ENCODE data around the gene NR6A1.

NR6A1 gene

GRCh38 chr9:124660341-124660801, 110.7 kb downstream of the NR6A1 start:
- TF ChIP-seq CTCF (IDR thresholded peaks at IDR 0.05; ENCODE audit: control extremely low read depth, extremely low read depth, low read depth, missing control alignments): no peak
- no peak for DNase-seq (ENCODE audit: extremely low spot score)
- CTCF ChIA-PET: interaction anchor here (0.9 to 5.3 kb wide), 12 partner anchors 8 to 193 kb away, joined by 3 to 32 read pairs (median 4); partner anchors contain the start of gene WDR38
- POLR2A ChIA-PET: interaction anchor here (0.6 kb wide), 1 partner anchor 169 kb away, joined by 3 read pairs; no protein-coding TSS in a partner anchor

- ChIA-PET POLR2A (interaction anchor here (0.6 to 1.5 kb wide), 2 partner anchors 27 to 203 kb away, joined by 3 to 5 read pairs; partner anchors contain the start of gene ARPC5L), CTCF (interaction anchor here (0.6 to 5.3 kb wide), 6 partner anchors 9 to 194 kb away, joined by 3 to 32 read pairs (median 4); partner anchors contain the start of gene WDR38)
- TF ChIP-seq CTCF (IDR thresholded peaks at IDR 0.05; ENCODE audit: control extremely low read depth, extremely low read depth, low read depth, missing control alignments): no peak
- peak; percentile 61 for DNase-seq (ENCODE audit: extremely low spot score)
Observed at GRCh38 chr9:124659099-124659659, 111.9 kb downstream of the NR6A1 start.

GRCh38 chr9:124658165-124659017, 112.7 kb downstream of the NR6A1 start:
- peak; percentile 72 for DNase-seq (ENCODE audit: extremely low spot score)
- CTCF ChIA-PET: interaction anchor here (1.2 to 5.3 kb wide), 4 partner anchors 12 to 82 kb away, joined by 3 to 32 read pairs (median 6); no protein-coding TSS in a partner anchor
- TF ChIP-seq CTCF (IDR thresholded peaks at IDR 0.05; ENCODE audit: control extremely low read depth, extremely low read depth, low read depth, missing control alignments): no peak
- POLR2A ChIA-PET: interaction anchor here (0.7 to 1.5 kb wide), 2 partner anchors 29 to 204 kb away, joined by 4 to 5 read pairs; partner anchors contain the start of gene ARPC5L

DNA sequence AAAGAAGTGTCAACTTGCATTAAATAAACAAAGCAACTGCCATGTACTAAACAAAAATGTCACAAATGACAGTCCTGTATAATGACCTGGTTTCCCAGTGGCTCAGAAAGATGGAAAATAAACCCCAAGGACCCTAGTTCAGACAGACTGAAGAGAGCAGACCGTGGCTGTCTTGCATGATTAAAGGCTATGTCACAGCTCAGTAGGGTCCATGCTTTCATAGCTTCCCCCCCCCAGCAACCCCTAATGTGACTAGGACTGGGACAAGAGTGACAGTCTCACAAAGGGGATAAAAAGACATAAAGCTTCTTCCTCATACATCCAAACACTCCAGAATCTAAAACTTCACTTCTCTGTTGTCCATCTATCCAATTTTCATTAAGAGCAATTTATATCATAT, 113.6 kb downstream of the NR6A1 start:
- no peak for DNase-seq (ENCODE audit: extremely low spot score)
- CTCF ChIA-PET: interaction anchor here (1.2 to 5.3 kb wide), 4 partner anchors 11 to 81 kb away, joined by 3 to 32 read pairs (median 6); no protein-coding TSS in a partner anchor
- no peak for TF ChIP-seq CTCF (IDR thresholded peaks at IDR 0.05; ENCODE audit: control extremely low read depth, extremely low read depth, low read depth, missing control alignments)
- POLR2A ChIA-PET: no interaction called here

GRCh38 chr9:124654431-124654830, 116.7 kb downstream of the NR6A1 start:
- TF ChIP-seq CTCF (IDR thresholded peaks at IDR 0.05; ENCODE audit: control extremely low read depth, extremely low read depth, low read depth, missing control alignments): no peak
- DNase-seq (ENCODE audit: extremely low spot score): no peak
- POLR2A ChIA-PET: no interaction called here
- CTCF ChIA-PET: interaction anchor here (0.8 to 2.6 kb wide), 9 partner anchors 8 to 57 kb away, joined by 3 to 10 read pairs (median 5); no protein-coding TSS in a partner anchor
